AG04450 (cell line): ENCODE results near the gene FILIP1. TPM values are rescaled to one million over a fixed set of nuclear protein-coding genes. Genes with fewer than 3 reads are reported as not detected.

Experiments used
- CTCF ChIA-PET: fragments of 300-600, 350-600 bp; formaldehyde crosslinking; extraction: SDS; loops from one replicate; lab custom pipeline; 2022; ENCODE audit warnings: antibody characterized with exemption, inconsistent platforms; lab: Charles Lee
- POLR2A ChIA-PET: fragments of 350-600 bp; formaldehyde crosslinking; extraction: SDS; loops from one replicate; lab custom pipeline; 2021; ENCODE audit warnings: antibody characterized with exemption, inconsistent platforms; lab: Yijun Ruan, JAX
- DNase-seq: peaks from one replicate; pipeline ENCODE4 v3.0.0-alpha.2; 2011; ENCODE audit warnings: low read depth, low spot score
- H3K27ac ChIP-seq: one replicate; pipeline ENCODE4 v1.5.1; 2012; ENCODE audit warnings: low read depth, low read length, control low read depth
- H3K27me3 ChIP-seq: one replicate; pipeline ENCODE4 v1.6.0; 2012; ENCODE audit warnings: low read length; ENCODE audit not compliant: control insufficient read depth, insufficient read depth
- H3K4me3 ChIP-seq: 2 replicates; pipeline ENCODE4 v1.5.1; 2011; ENCODE audit warnings: mild to moderate bottlenecking, low read depth, low read length, control low read depth
- H3K9me3 ChIP-seq: 2 replicates; pipeline ENCODE4 v1.5.1; 2012; ENCODE audit warnings: low read length; ENCODE audit not compliant: control insufficient read depth, insufficient read depth
- polyA plus RNA-seq: library from polyadenylated mRNA; depleted of rRNA; stranded (reverse); fragments of >200 nt; gene quantifications from 2 replicates; pipeline ENCODE4 v1.2.3, GENCODE V29; 2011
- TF ChIP-seq, protein P1 (sequence below): IDR thresholded peaks from 2 replicates; pipeline ENCODE4 v1.5.1; 2011; ENCODE audit warnings: low read depth, low read length, control low read depth, inconsistent platforms

Gene FILIP1
- polyA plus RNA-seq, 1 experiment, result 0.12 TPM

DNA sequence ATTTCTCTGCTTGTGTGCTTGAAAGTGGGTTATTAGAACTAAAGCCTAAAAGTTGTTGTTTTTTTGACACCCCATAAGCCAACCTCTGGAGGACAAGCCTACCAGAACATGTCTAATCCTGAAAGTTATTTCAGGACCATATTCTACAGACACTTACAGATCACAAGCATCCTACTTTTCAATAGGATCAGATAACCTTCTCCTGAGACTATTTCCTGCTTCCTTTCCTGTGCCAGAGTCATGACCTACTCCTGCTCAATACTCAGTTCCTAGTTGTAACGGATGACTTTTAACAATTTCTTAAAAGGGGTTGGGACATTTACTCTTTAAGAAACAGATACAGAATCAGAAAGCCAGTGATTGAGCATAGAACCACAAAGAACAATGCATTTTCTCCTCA, 5.3 kb upstream of the FILIP1 start:
- Histone ChIP-seq H3K4me3 (no peak overlapping the region), H3K9me3 (no peaks in the 10 kb centered on the region), H3K27ac (no peak overlapping the region), H3K27me3 (no peaks in the 10 kb centered on the region)
- CTCF ChIA-PET, result no interaction called here
- TF ChIP-seq, protein P1, sequence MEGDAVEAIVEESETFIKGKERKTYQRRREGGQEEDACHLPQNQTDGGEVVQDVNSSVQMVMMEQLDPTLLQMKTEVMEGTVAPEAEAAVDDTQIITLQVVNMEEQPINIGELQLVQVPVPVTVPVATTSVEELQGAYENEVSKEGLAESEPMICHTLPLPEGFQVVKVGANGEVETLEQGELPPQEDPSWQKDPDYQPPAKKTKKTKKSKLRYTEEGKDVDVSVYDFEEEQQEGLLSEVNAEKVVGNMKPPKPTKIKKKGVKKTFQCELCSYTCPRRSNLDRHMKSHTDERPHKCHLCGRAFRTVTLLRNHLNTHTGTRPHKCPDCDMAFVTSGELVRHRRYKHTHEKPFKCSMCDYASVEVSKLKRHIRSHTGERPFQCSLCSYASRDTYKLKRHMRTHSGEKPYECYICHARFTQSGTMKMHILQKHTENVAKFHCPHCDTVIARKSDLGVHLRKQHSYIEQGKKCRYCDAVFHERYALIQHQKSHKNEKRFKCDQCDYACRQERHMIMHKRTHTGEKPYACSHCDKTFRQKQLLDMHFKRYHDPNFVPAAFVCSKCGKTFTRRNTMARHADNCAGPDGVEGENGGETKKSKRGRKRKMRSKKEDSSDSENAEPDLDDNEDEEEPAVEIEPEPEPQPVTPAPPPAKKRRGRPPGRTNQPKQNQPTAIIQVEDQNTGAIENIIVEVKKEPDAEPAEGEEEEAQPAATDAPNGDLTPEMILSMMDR, result no peak
- POLR2A ChIA-PET, result no interaction called here
- no peak for DNase-seq

DNA sequence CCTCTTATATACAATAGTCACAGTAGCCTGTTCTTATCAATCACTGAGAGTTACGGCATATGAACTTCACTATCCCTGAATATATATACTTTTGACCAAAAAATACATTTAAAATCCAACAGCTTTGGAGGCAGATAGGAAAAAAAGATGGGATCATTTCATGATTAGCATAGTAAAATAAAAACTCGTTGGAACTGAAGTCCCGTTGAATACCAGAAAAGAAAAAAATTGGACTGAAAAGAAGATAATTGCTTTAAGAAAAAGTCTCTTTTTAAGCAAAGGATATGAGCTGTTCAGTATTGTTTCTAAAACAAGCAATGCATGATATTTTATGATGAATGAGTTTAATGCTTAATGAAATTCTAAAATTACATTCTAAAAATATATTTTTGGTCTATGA, 4.4 kb upstream of the FILIP1 start:
- CTCF ChIA-PET, result interaction anchor here (0.6 kb wide), 2 partner anchors 64 to 204 kb away, joined by 3 to 7 read pairs; no protein-coding TSS in a partner anchor
- no peaks in the 10 kb centered on the region for H3K27me3 ChIP-seq
- no peak for DNase-seq

DNA sequence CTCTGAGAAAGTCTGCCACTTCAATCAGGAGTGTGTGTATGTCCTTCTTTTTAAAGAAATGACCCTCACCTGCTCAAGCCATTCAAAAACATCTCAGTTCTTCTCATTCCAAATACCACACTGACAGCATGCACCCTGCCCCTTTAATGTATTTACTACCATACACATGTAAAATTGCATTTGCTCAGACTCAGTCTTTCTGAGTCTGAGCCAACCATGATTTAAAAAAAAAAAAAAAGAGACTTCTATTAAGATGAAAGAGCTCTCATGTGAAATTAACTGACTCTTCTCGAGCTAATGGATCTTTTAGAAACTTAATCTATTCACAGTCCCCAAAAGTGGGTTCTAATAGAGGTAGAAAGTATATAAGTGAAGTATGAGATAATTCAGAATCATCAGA, 1.4 kb upstream of the FILIP1 start:
- CTCF ChIA-PET, result interaction anchor here (0.6 to 0.9 kb wide), 2 partner anchors 190 to 228 kb away, joined by 3 read pairs; no protein-coding TSS in a partner anchor
- Histone ChIP-seq H3K27ac (no peak overlapping the region), H3K27me3 (no peaks in the 10 kb centered on the region), H3K4me3 (no peak overlapping the region), H3K9me3 (no peaks in the 10 kb centered on the region)
- TF ChIP-seq, protein P1, result no peak
- POLR2A ChIA-PET, result no interaction called here
- no peak for DNase-seq

More for the DNA sequence above, 4.4 kb upstream of the FILIP1 start:
- no peak overlapping the region for H3K4me3 ChIP-seq
- no peak overlapping the region for H3K27ac ChIP-seq
- TF ChIP-seq, protein P1, result no peak
- POLR2A ChIA-PET, result no interaction called here
- no peaks in the 10 kb centered on the region for H3K9me3 ChIP-seq

DNA sequence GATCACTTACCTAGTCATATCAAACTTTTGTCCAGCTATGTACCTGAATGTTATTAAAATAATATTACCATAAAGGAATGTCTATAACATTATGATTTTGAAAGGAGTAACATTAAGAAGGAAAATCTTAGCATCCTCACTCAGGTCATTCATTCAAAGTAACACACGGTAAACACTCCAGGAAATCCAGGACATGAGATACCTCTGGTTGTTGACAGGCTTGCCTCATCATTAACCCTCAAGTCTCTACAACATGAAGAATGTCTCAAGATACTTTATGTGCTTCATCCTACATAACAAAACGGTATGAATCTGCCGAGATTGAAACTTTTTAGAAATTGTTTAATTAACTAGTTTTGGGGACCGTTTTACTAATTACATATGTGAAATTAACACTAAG, 690 bp upstream of the FILIP1 start:
- POLR2A ChIA-PET, result interaction anchor here (1.2 kb wide), 1 partner anchor 209 kb away, joined by 3 read pairs; no protein-coding TSS in a partner anchor

More for the DNA sequence above, 690 bp upstream of the FILIP1 start:
- Histone ChIP-seq H3K9me3 (no peaks in the 10 kb centered on the region), H3K27me3 (no peaks in the 10 kb centered on the region), H3K4me3 (no peak overlapping the region), H3K27ac (no peak overlapping the region)
- DNase-seq, result no peak
- CTCF ChIA-PET, result interaction anchor here (1.1 kb wide), 1 partner anchor 10 kb away, joined by 4 read pairs; no protein-coding TSS in a partner anchor
- TF ChIP-seq, protein P1, result no peak
